ENCODE results near the gene NADSYN1.

Gene NADSYN1

DNA sequence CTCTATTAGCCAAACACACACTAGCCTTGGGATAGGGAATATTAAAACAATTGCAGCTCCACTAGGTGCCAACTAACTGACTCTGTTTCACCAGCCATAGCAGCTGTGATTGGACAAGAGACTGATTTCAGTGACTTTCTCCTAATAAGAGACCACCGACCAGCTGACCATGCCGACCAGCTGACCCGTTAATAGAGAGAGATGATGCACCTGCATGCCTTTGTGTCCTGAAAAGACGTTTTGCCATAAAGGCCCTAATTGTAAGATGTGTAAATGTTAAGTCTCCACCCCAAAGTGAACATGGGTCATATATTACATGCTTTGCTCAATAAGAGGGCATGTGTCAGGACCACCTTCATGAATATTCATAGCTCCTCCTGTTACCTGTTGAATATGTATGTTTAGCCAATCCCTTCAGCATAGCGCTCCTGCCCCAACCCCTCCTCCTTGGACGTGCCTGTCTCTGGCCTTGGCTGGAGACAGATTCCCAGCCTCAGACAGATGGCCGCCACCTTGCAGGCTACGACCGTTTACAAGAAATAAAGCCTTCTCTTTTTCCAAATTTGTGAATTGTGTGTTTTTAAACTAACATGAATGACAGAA is 1.3 kb upstream of the NADSYN1 start:
- peak; percentile 4 for DNase-seq (ENCODE audit: low spot score)

DNA sequence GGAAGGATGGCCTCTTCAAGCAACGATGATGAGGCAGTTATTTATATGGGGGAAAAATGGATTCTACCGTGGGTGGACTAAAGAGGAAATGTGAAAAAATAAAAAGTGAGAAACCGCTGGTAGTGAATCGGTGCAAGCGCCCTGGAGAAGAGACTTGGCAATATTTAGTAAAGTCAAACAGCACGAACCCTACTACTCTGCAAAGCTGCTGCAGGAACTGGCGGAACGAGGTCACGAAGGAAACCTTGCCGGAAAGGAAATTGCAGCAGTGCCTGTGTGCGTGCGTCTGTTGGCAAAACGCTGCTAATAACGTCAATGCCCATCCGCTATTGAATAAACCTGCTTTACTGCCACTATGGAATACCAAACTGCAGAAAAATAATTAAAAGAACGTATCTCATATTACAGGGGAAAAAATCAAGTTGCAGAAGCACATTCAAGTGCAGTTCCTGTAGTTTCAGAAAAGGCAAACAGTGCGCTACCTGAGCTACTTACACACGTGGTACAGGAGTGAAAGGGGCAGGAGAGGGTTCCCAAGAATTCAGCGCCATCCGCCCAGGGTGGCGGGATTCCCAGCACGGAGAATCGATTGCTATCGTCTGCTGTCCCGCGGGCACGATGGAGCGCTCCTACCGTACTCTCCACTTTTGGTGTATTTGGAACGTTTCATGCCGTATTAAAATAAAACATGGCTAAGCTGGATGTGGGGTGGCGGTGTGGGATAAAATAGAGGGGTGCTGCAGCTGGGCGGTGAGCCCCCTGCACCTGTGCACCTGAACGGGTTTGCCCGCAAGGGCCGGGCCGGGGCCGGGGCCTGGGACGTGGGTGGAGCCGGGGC is 585 bp upstream of the NADSYN1 start:
- DNase-seq (ENCODE audit: low spot score) = peak; percentile 4

DNA sequence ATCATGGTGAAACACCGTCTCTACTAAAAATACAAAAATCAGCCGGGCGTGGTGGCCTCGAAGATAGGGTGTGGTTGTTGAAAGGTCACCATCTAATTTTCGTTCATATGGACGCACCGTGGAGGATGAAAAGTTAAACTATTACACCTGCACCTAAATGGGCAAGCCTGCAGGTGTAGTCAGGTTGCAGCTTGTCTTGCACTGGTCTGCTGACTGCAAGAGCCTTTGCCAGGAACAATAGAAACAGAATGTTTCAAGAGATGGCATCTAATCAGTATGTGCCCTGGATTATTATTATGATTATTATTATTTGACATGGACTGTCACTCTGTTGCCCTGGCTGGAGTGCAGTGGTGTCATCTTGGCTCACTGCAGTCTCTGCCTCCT is 908 bp downstream of the NADSYN1 start:
- no peak for DNase-seq (ENCODE audit: low spot score)

DNA sequence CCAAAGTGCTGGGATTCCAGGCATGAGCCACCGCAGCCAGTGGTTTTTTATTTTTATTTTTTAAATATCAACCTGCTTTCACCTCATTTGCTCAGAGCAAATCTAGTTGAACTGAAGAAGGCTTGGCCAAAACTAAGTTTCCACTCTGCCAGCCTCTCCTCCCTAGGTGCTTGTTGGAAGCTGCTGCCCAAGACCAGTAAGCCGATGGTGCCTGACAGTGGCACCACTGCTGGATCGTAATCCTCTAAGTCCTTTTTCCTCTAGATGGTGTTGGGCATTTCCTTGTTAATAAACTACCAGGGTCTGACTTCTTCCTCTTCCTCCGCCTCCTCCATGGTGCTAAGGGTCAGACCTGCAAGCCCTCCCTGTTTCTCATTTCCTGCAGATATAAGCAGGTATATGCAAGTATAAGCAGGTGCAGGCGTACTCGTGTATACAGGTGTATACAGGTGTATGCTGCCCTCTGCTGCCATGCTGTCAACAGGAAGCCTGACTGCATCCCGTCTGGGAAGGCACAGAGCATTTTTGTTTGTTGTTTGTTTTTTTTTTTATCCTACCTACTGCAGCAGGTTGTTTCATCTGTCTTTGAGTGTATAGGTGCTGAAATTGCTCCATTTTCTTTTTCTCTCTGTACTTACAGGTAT is 1.6 kb downstream of the NADSYN1 start:
- no peak for DNase-seq (ENCODE audit: low spot score)

DNA sequence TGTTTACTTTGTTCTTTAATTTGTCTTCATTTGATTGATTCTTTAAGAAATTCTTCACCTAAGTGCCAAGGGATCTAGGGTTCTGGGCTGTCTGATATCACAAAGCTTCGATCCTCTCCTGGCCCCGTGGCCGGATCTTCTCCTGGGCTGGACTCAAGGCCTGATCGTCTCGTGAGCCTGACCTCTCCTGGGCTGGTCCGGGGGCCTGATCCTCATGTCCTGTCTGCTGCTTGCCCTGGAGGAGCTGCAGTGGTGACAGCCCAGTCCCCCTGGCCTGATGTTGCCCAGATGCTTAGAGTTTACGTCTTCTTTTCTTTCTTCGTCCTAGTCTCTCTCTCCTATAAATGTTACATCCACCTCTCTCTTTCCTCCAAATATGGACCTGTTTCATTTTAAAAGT is 3.3 kb downstream of the NADSYN1 start:
- no peak for DNase-seq (ENCODE audit: low spot score)

DNA sequence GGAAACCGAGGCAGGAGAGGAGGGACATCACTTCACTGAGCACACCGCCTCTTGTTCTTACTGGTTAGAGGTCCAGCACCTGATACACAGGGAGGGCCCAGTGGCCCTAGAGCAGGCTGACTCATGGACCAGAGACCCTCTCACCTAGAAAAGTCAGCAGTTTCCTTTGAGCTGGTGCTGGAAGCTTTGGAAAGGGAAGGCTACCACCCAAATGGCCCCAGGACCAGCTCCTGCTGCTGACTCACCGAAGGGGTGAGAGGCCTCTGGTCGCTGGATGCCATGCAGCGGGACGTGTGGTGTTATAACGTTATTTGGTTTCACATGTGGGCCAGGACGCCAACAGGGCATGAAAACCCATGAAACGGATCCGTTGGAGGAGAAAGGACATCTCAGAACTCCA is 3.8 kb downstream of the NADSYN1 start:
- no peak for DNase-seq (ENCODE audit: low spot score)

DNA sequence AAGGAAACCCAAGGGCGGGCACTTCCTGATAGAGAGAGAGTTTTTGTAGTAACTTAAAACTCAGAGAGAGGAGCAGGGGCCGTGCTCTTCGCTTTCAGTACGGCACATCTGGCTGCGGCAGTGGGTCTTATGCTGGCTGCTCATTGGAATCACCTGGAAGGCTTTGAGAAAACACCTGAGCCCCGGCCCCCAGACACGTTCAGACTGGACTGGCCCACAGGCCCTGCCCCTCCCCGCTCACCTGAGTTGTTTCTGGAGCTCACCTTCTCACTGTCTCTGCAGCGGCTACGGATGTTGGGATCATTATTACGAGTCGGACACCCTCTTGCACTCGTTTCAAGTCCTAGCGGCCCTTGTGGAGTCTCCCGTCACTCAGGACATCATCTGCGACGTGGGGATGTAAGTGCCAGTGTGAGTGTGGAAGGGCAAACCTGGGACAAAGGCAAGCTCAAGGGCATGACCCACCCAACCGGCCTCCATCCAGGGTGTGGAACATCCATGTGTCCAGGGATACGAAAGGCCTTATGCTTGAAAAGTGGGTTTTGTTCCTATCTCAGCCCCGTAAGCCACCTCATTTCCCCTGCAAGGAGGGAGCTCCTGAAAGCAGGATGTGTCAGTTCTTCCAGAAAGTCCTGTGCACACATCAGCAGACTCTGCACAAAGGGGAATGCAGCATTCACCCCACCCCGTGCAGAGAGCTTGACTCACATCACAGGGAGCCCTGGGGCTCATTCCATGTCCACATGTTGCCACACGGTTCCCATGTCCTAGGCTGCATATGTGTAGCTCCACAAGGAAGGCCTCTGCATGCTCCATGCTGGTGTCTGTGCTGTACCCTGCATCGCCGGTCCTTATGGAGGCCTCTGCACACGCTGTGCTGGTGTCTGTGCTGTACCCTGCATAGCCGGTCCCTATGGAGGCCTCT is 5.4 kb downstream of the NADSYN1 start:
- DNase-seq (ENCODE audit: low spot score) = no peak

DNA sequence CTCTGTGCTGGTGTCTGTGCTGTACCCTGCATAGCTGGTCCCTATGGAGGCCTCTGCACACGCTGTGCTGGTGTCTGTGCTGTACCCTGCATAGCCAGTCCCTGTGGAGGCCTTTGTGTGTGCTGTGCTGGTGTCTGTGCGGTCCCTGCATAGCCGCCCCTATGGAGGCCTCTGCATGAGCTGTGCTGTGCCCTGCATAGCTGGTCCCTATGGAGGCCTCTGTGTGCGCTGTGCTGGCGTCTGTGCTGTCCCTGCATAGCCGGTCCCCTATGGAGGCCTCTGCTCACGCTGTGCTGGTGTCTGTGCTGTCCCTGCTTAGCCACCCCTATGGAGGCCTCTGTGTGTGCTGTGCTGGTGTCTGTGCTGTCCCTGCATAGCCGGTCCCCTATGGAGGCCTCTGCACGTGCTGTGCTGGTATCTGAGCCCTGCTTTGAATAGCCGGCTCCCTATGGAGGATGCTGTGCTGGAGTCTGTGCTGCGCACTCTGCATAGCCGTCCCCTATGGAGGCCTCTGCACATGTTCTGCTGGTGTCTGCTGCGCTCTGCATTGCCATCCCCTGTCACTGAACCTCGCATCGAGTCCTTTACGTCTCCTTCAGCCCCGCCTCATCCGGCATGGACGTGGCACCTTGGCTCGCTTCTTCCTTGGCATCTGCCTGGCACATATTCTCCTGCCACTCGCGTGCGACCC is 6.2 kb downstream of the NADSYN1 start:
- no peak for DNase-seq (ENCODE audit: low spot score)

DNA sequence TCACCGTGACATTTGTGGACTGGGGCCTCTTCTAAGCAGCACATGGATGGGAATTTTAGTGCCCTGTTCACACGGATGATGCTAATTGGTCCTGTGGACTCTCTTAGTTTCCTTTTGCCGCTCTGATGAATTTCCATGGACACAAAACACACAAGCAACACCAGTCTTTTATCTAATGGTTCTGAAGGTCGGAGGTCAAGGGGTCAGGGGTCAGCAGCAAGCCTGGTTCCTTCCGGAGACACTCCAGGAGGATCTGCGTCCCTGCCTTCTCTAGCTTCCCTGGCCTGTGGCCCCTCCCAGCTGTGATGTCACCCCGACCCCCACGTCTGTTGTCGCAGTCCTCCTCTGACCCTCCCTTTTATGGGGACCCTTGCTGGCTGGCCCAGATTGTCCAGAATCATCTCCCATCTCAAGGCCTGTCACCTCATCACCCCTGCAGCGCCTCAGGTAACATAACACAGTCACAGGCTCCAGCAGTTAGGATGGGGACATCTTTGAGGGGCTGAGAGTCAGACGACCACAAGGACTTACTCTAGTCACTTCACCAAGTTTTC is 6.8 kb downstream of the NADSYN1 start:
- DNase-seq (ENCODE audit: low spot score) = no peak

DNA sequence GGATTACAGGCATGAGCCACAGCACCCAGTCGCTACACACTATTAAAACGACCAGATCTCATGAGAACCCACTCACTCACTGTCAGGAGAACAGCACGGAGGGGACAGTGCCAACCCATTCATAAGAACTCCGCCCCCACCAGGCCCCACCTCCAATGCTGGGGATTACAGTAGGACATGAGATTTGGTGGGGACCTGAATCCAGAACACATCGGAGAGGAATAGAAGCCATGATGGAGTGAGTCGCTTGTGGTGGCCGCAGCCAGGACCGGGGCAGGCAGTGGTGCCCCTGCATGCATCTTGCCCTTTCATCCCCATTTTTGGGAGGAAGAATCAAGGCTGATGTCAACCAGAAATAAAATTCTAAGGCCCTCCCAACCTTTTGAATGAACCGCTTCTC is 8.7 kb downstream of the NADSYN1 start:
- no peak for DNase-seq (ENCODE audit: low spot score)

DNA sequence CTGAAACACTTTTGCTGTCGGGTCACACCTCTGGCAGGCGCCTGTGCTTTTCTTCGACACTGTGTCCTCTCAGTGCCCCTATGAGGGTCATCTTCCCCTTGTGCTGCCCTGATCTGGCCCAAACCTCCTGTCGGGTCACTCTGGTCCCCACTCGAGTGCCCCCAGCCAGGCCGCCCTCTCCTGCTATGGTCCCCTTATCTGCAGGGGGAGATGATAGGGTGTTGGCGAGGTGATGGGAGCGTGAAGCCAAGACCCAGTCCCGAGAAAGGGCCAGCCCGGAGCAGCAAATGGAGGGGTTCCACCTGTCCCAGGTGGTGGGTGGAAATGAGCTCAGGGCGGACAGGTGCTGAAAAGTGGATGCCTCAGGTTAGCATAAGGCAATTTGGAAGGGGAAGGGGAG is 9.7 kb downstream of the NADSYN1 start:
- DNase-seq (ENCODE audit: low spot score) = no peak

DNA sequence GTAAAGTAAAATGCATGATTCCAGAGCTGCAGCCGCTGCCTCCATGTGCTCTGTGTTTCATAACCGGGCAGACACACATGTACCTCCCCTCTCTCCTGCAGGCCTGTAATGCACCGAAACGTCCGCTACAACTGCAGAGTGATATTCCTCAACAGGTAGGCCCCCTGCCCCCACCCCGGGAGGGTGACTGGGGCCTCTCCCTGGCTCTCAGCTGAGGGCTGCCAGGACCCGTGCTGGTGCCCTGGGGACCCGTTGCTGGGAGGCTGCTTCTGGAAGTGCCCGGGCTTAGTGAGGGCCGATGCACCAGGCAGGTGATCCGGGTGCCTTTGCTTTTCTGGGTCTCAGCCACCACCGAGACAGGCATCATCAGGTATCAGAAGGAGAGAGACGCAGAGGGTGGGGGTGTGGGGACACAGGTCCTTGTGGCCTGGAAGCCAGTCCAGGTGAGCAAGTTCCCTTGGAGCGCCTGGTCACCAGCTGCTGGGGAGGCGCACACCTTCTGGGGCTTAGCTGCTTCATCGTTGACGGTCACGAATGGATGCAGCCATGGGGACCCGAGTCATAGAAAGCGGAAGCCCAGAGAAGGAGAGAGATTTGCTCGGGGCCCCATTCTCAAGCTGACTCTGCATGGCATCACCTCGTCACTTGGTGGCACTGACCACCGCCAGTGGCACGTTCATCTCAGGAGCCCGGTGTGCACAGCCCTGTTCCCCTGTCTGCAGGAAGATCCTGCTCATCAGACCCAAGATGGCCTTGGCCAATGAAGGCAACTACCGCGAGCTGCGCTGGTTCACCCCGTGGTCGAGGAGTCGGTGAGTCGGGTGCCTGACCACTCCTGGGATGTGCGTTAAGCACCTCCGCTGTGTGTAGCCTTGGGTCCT is 10.6 kb downstream of the NADSYN1 start:
- DNase-seq (ENCODE audit: low spot score) = no peak

DNA sequence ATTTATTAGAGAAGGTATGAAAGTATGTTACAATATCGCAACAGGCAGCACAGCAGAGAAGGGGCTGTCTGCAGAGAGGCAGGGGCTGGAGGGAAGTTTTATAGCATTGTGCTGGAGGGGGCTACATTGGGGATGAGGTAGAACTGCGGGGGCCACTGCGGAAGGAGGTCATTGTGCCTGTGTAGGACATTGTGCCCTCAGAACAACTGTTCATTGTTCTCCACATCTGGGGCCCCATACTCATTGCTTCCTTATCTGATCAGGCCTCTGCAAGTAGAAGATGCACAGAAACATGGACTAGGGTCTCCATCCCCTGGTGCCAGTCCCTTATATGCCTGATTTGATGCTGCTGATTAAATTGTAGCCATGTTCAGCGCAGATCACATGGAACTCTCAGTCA is 12.1 kb downstream of the NADSYN1 start:
- no peak for DNase-seq (ENCODE audit: low spot score)

DNA sequence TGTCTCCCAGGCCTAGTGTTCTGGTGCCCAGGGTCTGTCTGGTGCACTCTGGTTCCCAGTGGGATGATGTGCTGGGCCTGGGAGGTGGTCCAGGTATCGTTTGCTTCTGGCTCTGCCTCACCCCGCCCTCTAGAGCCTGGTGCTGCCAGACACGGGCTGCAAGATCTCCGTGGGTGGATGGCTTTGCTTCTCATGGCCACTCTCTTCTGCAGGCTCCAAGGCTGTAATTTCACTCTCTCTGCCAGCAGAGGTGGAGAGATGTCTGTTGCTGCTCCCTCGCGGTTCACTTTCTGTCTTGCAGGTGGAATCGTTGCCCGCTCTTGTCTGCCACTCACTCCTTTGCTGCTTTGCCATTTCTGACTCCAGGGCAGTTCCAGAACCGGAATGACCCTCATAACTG is 13.4 kb downstream of the NADSYN1 start:
- DNase-seq (ENCODE audit: low spot score) = no peak

DNA sequence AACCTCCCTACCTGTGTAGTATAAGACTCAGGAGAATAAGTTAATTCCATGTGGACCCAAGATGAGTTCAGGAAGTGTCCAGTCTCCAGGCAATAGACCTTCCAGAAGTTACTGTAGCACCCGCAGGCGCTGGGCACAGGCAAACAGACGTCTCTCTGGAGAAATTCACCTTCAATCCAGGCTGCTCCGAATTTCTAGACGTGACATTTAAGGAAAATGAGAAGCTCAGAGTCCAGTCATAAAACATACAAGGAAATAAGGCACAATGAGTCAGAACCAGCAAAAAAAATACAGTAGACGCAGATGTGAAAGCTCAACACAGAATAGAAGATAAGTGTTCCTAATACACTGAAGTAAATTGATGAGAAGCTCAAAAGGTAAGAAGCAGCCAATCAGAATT is 14.2 kb downstream of the NADSYN1 start:
- no peak for DNase-seq (ENCODE audit: low spot score)

DNA sequence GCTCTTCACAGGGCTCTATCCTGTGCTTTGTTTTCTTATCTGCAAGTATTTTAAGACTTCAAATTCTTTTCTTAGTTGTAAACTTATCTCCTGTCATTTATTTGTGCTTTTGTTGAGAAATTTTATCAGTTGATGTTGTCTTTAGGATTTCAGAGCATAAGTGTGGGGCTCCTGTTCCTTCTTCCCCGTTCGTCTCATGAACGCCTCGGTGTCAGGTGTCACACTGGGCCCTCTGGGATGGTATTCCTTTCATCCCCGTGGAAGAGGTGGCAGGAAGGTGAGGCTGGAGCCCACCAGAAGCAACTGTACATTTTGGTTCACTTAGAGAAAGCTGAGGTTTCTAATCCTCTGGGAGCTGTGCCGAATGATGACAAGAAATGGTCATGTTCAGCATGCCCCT is 17.9 kb downstream of the NADSYN1 start:
- no peak for DNase-seq (ENCODE audit: low spot score)

DNA sequence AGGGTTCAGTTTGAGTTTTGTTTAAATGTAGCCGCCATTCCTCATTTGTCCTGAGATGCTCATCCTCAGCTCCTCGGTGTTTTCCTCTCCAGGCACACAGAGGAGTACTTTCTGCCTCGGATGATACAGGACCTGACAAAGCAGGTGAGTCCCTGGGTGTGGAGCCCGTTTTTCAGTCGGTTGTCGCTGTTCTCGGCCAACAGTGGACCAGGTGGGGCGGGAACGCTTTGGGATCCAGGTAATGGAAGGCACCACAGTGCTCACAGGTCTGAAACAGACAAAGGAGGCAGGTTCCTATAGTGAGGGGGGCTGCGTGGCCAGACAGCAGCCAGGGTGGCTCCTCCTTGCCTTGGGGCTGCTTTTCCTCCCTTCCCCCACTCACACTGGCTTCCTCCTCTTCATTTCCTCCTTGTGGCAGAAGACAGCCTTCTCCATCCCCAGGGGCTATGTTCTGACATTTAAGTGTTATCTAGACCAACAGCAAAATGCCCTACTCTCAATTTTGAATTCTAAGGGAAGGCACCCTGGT is 19.4 kb downstream of the NADSYN1 start:
- no peak for DNase-seq (ENCODE audit: low spot score)

DNA sequence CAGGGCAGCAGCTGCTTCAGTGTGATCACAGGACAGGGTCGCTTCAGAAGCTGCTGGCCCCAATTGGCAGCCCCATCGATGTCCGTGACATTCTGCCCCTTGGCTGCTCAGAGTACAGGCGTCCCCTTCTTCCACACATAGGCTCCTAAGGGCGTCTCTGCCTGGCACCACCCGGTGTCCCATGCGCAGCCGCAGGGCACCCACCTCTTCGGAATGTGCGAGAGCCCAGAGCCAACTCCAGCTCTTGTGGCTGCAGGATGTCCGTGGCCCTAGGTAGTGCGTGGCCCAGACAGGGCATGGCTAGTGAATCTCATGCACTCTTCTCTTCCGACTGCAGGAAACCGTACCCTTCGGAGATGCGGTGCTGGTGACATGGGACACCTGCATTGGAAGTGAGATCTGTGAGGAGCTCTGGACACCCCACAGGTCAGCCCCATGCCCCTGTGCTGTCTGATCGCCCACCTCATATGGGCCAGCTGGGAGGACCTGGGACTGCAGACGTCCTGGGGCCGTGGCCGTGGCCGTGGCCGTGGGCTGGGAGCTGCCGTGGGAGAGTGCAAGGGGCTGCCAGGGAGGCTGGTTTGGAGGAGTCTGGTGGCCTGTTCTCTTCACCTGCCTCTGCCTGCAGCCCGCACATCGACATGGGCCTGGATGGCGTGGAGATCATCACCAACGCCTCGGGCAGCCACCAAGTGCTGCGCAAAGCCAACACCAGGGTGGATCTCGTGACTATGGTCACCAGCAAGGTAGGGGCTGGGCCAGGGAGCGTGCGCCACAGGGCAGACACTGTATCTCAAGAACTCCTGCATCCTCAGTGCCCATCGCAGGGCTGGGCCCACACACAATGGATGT is 20.2 kb downstream of the NADSYN1 start:
- DNase-seq (ENCODE audit: low spot score) = no peak

DNA sequence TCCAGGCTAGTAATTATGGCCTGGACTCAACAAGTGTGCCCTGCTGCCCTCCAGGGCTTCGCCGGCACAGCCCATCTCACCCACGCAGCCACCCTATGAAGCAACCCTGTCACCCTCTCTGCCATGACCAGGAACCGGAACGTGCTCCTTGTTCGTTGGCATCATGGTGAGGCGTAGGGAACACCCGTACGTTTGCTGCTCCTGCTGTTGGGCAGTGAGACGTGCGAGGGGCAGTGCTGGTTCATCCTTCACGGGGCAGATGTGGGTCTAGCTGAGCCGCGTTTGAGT is 20.7 kb downstream of the NADSYN1 start:
- no peak for DNase-seq (ENCODE audit: low spot score)

All from RKO (cell line).